Hypothalamus (tissue), 51 donors: ENCODE measurements around the gene CARD10.
"Not testable (repeated sequence)": the region's sequence is repeated elsewhere in the genome, so short reads cannot be mapped to it uniquely, and the experiment has no call there.

Experiments used
- DNase-seq, 51 donors: peaks; one replicate each; lab custom pipeline; 2025; lab: John Stamatoyannopoulos, UW

The CARD10 gene

GRCh38 chr22:37470087-37470445 is 49.1 kb downstream of the CARD10 start:
- no peak for DNase-seq

DNA sequence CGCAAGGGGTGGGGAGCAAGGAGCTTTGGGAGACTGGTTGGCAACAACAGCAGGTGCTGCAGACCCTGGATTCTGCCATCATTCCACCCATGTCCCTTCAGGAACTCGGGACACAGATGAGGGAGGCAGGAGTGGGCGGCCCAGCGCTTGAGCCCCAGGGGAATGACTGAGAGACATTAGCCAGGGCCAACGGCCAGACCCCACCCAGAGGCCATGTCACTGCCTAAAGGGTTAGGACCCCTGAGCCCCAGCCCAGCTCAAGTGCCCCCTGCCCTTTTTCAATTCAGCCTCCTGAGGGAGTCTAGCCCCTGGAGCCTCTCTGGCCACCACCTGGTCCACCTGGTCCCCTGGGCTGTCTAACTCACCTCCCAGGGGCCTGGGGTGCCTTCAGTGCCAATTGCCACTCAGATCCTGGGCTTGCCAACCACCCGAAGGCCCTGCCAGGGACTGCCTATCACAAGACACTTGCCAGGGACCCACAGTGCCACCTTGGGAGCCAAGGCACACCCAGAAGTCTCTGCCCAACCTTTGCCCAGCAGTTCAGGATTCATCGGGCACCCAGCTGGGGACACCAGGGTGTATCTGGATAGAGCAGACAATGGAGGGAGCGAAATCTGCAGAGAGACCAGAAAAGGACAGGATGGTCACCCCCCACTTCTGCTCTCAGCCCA is 49.7 kb downstream of the CARD10 start:
- DNase-seq: no peak

DNA sequence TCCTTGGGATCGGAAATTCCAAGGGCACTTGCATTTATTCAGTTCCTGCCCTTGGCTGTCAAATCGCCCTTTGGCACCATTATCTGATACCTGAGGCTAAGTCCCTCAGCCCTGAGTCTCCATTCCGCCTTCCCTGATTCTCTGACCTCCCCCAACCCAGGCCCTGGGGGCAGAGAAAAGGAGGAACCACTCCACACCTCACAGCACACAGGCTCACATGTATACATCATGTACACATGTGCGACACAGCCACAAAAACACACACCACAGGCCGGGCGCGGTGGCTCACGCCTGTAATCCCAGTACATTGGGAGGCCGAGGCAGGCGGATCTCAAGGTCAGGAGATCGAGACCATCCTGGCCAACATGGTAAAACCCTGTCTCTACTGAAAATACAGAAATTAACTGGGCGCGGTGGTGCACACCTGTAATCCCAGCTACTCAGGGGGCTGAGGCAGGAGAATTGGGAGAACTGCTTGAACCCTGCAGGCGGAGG is 51.0 kb downstream of the CARD10 start:
- not testable (repeated sequence) for DNase-seq

DNA sequence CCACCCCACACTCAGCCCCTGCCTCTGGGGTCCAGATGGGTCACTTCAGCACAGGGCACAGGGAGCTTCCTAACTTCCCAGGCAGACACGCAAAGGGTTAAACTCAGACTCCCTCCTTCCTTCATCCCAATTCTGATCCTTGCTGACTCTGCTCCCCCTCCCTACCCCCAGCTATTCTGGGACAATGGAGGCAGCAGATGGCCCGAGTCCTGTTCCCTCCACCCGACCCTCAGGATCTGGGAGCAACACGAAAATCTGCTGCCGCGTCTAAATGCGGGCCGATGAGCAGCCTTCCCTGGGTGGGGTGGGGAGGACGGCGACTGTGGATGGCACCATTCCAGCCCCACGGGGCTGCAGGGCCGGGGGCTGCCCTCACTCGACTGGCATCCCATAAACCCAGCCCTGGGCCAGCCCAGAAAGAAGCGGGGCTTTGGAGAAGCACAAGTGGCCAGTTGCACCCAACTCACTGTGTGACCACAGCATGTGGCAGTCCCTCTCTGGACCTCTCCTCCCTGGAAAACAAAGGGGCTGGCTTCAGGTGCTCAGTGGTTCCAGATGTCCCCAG is 51.7 kb downstream of the CARD10 start:
- no peak for DNase-seq

GRCh38 chr22:37464181-37464580 is 55.0 kb downstream of the CARD10 start:
- DNase-seq: no peak

DNA sequence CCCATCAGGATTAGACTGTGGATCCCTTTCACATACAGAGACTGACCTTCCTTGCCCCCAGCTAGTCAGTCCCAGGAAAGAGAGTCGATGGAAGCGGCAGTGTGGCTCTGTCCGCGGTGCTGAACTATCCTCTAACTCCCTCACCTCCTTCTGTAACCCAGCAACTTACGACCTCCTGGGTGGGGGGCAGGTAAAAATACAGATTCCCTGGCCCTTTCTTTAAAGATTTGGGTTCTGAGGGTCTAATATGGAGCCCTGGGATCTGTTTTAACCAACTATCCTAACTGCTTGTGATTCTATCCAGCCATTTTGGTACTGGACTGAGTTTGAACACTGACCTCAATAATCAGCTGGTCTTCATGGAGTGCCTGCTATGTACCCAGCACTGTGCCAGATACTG is 56.2 kb downstream of the CARD10 start:
- DNase-seq: no peak

- DNase-seq: no peak
Observed at GRCh38 chr22:37462436-37462835, 56.8 kb downstream of the CARD10 start.

DNA sequence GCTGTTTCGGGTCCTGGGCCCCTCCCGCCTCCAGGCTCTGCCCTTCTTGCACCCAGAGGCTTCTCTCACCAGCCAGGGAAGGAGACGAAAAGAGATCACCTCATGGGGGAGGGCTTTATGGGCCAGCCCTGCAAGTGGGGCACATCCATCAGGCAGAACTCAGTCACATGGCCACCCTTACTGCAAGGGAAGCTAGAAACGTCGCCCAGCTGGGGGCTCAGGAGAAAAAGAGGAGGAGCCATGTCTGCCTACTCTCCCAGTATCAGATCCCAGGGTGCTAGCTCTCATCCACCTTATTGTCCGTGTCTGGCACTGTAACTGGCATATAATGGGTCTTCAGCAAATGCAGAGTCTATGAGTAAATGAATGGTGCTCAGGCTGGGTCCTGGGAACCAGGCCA is 57.3 kb downstream of the CARD10 start:
- DNase-seq: no peak

- no peak for DNase-seq
Observed at GRCh38 chr22:37460684-37461083, 58.5 kb downstream of the CARD10 start.

DNA sequence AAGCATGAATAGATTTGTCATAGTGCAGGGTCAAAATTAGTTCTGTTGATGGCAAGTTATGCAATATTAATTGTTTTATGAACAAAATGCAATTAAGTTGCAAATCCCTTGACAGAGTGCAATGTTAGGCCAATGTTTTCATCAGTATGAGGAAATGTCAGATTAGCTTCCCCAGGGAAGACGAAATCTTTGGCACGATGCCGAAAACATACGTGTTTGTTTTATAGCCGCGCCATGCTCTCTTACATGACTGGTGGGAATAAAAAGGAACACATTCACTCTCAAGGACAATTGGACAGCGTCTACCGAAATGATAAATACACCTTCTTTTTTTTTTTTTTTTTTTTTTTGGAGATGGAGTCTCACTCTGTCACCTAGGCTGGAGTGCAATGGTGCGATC is 60.0 kb downstream of the CARD10 start:
- DNase-seq: no peak

DNA sequence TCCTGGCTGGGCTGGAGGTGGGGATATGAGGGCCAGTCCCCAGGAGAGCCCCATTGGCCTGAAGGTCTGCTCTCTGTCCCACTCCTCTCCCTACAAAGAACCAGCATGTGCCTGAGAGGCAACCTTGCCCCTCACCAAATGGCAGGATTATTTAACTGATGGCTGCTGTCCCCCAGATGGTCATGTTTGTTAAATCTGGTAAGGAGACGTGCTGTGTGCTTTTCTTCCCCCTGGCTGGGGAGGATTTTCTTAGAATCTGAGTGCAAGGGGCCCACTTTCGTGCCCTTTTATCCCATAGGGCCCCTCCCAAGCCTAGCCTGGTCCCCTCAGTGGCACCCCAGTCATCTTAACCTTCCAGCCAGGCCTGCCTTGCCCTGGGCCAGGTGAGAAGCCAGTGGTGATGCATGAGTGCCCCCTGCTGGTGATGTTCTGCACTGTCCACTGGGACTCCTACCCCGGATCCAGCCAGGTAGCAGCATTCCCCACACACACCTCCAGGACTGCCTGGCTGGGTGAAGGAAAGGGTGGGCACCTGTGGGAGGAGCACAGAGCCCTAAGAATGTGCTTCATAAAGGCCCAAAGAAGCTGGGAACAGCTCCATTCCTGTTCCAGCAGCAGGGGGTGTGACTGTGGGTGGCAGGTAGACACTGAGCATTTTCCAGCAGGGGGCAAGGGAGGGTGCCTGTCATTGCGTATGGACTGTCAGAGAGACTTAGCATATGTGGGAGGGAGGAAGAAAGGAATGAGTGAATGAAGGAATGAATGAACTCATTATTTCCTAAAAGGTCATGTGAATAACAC is 61.9 kb downstream of the CARD10 start:
- peak in 46 of 51 donors; percentile 1 to 77 (median 28) for DNase-seq

- no peak for DNase-seq
Observed at GRCh38 chr22:37456346-37456745, 62.9 kb downstream of the CARD10 start.

- no peak for DNase-seq
Observed at GRCh38 chr22:37455896-37456295, 63.3 kb downstream of the CARD10 start.

DNA sequence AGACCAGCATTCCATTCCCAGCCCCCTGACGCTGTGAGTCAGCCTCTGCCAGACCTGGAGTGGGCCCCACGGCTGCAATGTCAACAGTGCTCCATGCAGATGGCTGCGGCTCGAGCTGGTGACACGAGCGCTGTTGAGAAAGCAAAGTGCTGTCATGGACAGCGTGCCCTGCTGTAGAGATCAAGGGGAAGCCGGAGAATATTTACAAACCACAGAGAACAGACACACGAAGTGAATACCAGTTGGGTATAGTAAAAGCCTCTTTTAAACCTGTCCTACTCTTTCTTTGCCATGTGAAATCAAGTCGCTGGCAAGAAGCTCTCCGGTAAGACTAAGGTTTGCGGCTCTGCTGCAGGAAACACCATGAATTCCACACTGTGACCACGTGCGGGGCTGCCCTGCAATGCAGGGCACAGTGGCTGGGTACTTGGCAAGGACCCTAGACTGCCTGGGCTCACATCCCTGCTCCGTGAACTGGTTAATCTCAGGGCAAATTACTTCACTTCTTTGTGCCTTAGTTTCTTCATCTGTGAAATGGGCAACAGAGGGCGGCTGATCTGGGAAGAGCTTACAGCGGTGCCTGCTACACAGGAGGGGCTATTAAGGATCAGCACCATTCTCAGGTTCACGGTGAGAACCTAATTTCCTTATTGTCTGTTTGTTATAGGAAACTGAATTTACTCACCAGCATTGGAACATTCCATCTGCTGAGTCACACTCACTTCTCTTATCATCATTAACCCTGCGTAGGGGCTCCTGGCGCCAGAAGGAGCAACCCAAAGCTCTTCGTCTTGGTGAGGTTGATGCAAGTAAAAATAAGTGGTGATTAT is 64.1 kb downstream of the CARD10 start:
- DNase-seq: peak in 2 of 51 donors; percentile 10 to 16

DNA sequence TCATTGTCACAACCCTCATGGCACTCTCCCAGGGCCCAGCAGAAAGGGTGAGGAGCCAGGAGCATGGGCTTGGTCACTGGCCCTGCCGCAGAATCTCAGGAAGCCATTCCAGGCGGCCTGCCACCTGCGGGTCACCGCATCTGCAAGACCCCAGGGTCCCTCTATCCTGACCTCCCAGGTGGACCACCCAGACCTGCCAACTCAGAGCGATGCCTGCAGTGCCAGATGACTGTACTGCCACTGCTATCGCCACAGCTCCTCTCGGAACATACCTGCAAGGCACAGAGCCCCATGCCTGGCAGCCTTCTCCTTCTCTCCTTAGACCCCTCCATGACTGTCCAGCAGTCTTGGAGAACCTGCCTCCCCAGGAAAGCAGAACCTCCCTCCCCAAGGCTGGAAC is 65.5 kb downstream of the CARD10 start:
- DNase-seq: no peak

GRCh38 chr22:37451218-37451617 is 68.0 kb downstream of the CARD10 start:
- no peak for DNase-seq

DNA sequence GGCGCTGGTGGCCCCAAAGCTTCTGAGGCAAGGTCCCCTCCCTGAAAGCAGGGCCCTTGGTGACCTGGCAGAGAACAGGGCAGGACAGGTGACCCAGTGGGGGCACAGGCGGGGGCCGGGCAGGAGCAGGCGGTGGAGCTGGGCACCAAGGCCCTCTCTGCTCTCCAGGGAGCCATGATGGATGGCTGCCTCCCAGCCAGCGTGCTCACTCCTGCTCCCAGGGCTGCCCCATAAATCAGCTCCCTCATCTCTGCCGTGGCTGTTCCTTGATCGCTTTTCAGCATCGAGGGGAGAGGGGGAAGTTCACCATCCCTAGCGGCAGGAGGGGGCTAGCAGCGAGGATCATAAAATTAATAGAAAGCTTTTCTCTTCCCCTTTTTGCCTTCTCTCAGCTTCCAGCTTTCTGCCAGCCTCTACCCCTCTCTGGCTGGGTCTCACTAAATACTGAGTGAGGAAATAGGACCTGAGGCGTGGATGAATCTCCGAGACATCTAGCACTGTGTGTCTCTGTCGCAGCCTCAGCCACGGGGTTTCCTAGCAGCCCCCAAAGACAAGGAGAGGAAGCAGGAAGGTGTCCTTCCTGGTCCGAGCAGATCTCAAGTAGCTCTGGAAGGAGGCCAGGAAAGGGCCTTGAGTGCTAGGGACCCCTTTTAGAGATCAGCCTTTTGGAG is 69.7 kb downstream of the CARD10 start:
- DNase-seq: no peak

DNA sequence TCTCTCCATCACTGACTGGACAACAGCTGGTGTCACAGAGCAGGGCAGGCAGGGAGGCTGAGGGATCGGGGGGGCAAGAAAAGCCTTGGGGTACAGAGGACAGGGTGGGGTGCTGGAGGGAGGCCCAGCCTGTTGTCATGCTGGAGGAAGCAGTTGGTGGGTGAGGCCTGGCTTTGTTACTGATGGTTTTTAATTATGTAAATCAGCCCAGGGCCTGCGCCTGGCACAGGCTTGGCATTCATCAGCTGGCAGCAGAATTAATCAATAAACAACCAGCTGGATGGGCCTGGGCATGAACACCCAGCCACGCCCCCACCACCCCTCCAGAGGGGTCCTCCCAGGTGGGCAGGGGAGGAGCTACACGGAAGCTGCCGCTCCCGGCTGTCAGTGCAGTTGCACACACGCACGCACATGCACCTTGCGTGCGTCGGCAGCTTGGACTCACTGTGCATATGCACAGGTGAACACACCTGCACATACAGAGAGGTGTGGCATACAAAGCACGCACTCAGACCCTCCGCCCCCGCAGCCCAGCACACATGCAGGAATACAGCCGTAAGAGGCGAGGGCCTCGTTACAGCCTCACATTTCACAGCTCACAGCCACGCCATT is 70.6 kb downstream of the CARD10 start:
- peak in 1 of 51 donors; percentile 12 for DNase-seq

DNA sequence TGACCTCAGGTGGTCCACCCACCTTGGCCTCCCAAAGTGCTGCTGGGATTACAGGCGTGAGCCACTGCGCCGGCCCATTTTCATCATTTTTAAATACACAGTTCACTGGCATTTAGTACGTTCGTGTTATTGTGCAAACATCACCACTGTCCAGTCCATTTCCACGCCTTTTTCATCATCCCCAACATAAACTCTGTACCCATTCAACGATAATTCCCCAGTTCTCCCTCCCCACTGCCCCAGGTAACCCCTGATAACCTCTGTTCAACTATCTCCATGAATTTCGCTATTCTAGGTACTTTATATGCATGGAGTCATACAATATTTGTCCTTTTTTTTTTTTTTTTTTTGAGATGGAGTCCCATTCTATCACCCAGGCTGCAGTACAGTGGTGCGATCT is 73.7 kb downstream of the CARD10 start:
- DNase-seq: no peak

- no peak for DNase-seq
Observed at GRCh38 chr22:37443977-37444376, 75.2 kb downstream of the CARD10 start.
